Right renal cortex interstitium (tissue), 3 donors: ENCODE measurements around the gene HAUS2. TPM values are rescaled to one million over a fixed set of nuclear protein-coding genes. Genes with fewer than 3 reads are reported as not detected.
A peak's percentile ranks its signal among the peaks of the same experiment; 100 is the strongest.
"Not testable (repeated sequence)": the region's sequence is repeated elsewhere in the genome, so short reads cannot be mapped to it uniquely, and the experiment has no call there.

Experiments used
- DNase-seq, 3 donors: peaks; one replicate each; pipeline ENCODE4 v3.0.0-alpha.2; 2013; ENCODE audit warnings: low read depth in 3 of 3, low spot score in 2 of 3
- polyA plus RNA-seq, 3 donors: library from polyadenylated mRNA; unstranded; fragments of 120-200 nt; gene quantifications; one replicate each; pipeline ENCODE4 v1.2.1, GENCODE V29; 2013; ENCODE audit not compliant: insufficient read length in 3 of 3

The HAUS2 gene
- 10 to 100 TPM; 21.9 to 25.7 (median 24.9) TPM for polyA plus RNA-seq

- DNase-seq, result peak; percentile 75 to 81 (median 81)
These were observed at the start of gene HAUS2, which contains the start of gene LRRC57 for GRCh38 chr15:42548249-42549031. HAUS2 (plus strand) TSS chr15:42548838; CDS start chr15:42548873, 35 bp downstream. LRRC57 (minus strand) TSS chr15:42548793; CDS start chr15:42548434, 359 bp downstream.

- DNase-seq, result no peak
These were observed 48.6 kb upstream of the HAUS2 start for GRCh38 chr15:42499858-42500609.

- DNase-seq, result no peak
These were observed 46.2 kb upstream of the HAUS2 start for GRCh38 chr15:42502477-42502876.

GRCh38 chr15:42503825-42504224 is 44.8 kb upstream of the HAUS2 start:
- DNase-seq, result no peak

- DNase-seq, result no peak
These were observed 44.0 kb upstream of the HAUS2 start for GRCh38 chr15:42504631-42505030.

- no peak for DNase-seq
These were observed 41.1 kb upstream of the HAUS2 start for GRCh38 chr15:42507514-42507913.

GRCh38 chr15:42508263-42508690 is 40.4 kb upstream of the HAUS2 start:
- DNase-seq, result no peak

- no peak for DNase-seq
These were observed 38.2 kb upstream of the HAUS2 start for GRCh38 chr15:42510258-42511006.

GRCh38 chr15:42511007-42511391 is 37.6 kb upstream of the HAUS2 start:
- no peak for DNase-seq

GRCh38 chr15:42523331-42523730 is 25.3 kb upstream of the HAUS2 start:
- DNase-seq, result no peak

- no peak for DNase-seq
These were observed 19.7 kb upstream of the HAUS2 start for GRCh38 chr15:42528970-42529369.

GRCh38 chr15:42533246-42533645 is 15.4 kb upstream of the HAUS2 start:
- DNase-seq, result no peak

- no peak for DNase-seq
These were observed 3.6 kb upstream of the HAUS2 start for GRCh38 chr15:42544853-42545629.

- peak in 1 of 3 donors; percentile 23 for DNase-seq
These were observed 755 bp upstream of the HAUS2 start for GRCh38 chr15:42547918-42548248.

- peak in 1 of 3 donors; percentile 74 for DNase-seq
These were observed 424 bp downstream of the HAUS2 start for GRCh38 chr15:42549032-42549491.

- DNase-seq, result no peak
These were observed 1.2 kb downstream of the HAUS2 start for GRCh38 chr15:42549741-42550392.

- no peak for DNase-seq
These were observed 4.9 kb downstream of the HAUS2 start for GRCh38 chr15:42553554-42553953.

GRCh38 chr15:42556550-42557207 is 8.0 kb downstream of the HAUS2 start:
- DNase-seq, result not testable (repeated sequence)

GRCh38 chr15:42558739-42559138 is 10.1 kb downstream of the HAUS2 start:
- no peak for DNase-seq
